IPS-NIHi7 (cell line): Measurements from ENCODE around the gene ARPP19.
A peak's percentile ranks its signal among the peaks of the same experiment; 100 is the strongest.
"Not testable (repeated sequence)": the region's sequence is repeated elsewhere in the genome, so short reads cannot be mapped to it uniquely, and the experiment has no call there.

Experiments
- DNase-seq: peaks from one replicate; pipeline ENCODE4 v3.0.0; 2012; ENCODE audit warnings: mixed read lengths; ENCODE audit errors: extremely low spot score

ARPP19 gene, protein sequence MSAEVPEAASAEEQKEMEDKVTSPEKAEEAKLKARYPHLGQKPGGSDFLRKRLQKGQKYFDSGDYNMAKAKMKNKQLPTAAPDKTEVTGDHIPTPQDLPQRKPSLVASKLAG

DNA sequence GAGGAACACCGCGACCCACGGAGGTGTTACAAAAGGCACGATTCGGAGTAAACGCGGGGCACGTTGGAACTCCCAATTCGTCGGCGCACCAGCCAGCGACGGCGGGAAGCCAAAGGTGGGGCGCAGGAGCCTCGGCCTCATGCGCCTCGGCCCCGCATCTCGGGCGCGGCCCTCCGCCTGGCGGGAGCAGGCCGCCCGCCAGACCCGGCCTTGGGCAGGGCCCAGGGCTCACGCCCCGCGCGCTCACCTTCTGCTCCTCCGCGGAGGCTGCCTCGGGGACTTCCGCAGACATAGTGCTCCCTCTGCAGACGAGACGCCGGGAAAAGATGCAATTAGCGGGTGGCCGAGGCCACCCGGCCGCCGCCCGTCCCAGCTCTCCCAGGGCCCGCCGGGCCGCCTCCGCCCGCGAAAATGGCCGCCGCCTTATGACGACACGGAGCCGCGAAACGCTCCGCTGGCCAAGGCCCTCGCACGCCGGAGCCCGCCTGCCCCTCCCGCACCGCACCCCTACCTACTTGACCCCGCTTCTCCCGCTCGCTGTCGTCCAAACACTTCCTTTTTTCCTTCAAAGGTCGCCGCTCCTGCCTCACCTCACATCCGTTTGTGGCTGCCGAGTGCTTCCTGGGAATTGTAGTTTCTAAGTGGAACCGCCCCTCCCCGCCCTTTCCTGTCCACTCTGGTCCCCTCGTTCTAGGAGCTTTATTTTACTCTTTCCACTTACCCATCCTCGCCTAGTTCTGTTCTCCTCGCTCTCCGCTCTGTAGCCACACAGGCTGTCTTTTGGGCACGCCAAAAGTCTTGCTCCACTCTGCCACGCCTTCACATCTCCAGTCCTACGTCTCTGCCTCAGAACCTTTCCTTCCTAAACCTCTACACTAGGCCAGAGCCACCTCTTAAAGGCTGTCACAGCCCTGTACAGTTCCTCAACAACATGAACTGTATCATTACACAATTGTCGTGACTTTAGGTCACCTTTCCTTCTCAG is at the start of gene ARPP19:
Gene ARPP19 (minus strand): TSS at position 430 of the 985 bp plus-strand sequence. CDS start 138 bp downstream, at position 292.
- peak; percentile 98 for DNase-seq

DNA sequence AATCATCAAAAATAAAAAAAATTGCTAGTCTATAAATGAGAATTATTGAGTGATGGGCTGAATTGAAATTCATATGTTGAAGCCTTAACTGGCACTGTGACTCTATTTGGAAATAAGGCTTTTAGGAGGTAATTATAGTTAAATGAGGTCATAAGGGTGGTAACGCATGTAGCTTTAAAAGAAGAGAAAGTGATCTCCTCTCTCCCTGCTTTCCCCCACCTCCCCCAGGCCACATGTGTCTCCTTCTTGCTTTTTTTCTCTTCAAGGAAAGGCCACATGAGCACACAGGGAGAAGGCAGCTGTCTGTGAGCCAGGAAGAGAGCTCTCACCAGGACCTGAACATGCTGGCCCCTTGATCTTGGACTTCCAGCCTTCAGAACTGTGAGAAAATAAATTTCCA is 48.2 kb upstream of the ARPP19 start:
- DNase-seq, result no peak

DNA sequence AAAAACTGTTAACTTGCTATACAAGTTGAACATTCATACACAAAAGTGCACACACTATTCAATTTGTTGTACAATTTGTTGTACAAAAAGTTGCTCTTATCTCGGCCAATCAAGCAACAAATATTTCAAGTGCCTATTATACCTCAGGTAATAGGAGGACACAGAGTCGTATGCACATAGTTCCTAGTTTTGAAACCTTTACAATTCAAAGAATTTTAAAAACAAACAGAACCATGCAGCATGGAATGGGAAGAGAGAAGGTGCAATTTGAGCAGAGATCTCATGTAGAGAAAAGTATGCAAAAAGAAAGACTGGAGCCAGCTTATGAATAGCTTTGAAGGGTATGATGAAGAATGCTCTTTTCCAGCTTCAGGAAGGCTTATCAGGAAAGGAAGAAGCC is 46.5 kb upstream of the ARPP19 start:
- no peak for DNase-seq

DNA sequence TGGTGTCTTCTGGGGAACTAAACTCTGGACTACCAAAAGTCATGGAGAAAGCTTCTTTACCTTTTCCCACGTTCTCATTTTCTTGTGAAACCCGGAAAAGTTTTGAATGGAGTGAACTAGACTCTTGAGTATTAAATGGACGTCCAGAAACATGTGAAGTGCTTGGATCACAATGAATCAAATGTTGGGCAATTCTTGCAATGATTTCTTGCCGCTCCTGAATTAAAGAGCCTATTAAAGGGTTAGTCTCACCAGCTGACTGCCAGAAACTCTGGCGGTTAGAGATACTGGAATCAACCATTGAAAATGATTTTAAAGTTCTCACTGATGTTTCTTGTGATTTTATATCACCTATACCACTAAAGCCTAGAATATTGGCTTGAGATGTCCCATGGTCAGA is 40.8 kb upstream of the ARPP19 start:
- no peak for DNase-seq

DNA sequence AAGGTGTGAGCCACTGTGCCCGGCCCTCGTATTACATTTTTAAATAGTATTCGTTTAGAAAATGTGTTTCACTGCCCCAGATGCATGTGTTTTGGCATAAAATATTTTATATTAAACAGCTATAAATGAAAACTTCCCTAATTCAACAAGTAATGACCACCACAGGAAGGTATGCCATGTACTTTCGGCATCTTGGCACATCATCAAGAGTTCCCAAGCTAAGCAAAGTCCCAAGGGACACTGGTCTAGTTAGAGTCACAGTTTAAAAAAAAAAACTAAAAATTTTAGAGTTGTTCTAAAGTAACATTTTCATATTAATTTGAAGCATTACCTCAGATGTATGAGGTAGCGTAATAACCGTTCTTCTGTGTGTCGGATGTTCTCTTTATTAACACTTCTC is 15.6 kb upstream of the ARPP19 start:
- no peak for DNase-seq

DNA sequence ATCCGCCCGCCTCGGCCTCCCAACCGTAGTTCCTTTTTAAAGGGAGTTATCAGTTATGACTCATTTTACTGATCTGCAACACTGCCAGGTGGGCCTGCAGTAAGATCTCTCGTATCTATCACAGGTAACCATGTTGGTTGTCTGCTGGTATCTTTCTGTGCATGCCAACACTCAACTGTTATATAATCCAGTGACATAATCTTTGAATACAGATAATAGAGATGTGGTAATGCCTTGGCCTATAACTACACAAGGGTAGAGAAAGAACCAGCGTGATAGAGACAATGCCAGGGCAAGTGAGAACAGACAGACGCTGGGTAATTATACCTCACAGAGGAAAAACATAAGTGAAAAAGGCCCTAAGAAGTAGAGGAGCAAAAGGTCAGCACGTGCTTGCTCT is 11.0 kb upstream of the ARPP19 start:
- no peak for DNase-seq

DNA sequence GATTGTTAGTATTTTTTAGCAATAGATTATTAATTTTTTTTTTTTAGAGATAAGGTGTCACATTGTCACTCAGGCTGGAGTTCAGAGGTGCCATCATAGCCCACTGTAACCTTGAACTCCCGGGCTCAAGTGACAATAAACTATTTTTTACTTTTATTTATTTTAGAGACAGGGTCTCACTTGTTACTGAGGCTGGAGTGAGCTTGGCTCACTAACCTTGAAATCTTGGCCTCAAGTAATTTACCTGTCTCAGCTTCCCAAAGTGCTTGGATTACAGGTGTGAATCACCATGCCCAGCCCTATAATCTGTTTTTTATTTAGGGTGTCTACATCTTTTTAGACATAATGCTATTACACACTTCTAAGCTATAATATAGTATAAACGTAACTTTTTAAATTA is 7.9 kb upstream of the ARPP19 start:
- no peak for DNase-seq

DNA sequence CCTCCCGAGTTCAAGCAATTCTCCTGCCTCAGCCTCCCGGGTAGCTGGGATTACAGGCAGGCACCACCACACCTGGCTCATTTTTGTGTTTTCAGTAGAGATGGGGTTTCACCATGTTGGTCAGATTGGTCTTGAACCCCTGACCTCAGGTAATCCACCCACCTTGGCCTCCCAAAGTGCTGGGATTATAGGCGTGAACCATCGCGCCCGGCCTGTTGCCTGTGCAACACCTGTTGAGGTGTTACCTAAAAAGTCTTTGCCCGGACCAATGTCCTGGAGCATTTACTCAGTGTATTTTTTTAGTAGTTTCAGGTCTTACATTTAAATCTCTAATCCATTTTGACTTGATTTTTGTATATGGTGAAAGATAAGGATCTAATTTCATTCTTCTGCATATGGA is 6.7 kb upstream of the ARPP19 start:
- not testable (repeated sequence) for DNase-seq

DNA sequence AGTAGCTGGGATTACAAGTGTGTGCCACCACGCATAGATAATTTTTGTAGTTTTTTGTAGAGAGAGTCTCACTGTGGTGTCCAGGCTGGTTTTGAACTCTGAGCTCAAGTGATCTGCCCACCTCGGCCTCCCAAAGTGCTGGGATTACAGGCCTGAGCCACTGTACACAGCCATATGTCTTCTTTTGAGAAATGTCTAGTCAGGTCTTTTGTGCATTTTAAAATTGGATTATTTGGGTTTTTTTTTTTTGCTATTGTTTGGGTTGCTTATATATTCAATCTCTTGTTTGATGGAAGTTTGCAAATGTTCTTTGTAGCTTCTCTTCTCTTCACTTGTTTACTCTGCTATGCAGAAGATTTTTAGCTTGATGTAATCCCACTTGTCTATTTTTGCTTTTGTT is 6.2 kb upstream of the ARPP19 start:
- no peak for DNase-seq

DNA sequence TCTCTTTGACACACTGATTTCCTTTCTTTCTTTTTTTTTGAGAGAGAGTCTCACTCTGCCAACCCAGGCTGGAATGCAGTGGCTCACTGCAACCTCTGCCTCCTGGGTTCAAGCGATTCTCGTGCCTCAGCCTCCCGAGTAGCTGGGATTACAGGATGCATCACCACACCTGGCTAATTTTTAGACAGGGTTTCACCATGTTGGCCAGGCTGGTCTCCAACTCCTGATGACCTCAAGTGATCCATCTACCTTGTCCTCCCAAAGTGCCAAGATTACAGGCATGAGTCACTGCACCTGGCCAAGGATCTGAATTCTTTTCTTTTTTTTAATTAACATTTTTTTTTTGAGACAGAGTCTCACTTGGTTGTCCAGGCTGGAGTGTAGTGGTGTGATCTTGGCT is 5.8 kb upstream of the ARPP19 start:
- not testable (repeated sequence) for DNase-seq

DNA sequence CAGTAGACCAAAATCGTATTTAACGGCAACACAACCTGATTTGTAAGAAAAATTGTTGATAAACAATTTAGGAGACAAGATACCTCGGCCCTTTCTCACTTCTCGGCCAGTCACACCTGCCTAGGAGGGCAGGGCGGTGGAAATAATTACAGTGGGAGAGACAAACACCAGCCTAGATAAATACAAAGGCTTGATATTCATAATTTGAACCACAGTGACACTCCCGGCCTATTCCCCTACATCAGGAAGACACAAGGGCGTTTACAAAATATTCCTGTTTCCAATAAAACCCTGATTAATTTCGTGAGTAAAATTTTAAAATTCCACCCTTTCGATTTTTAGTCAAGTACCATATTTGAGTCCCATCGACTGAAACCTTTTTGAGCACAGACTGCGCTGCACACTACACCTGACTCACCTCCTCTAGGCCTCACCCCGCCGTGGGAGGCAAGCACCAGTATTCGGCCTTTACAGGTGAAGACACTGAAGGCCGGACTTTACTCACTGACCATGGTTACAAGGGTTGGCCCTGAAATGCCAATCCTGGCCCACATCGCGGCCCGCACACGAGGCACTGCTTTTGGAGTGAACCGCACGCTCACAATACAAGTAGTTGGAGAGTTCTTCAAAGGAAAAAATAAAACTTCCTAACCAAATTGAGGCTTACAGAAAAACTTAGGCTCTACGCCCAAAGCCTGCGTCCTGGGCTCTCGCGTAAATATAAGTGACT is 794 bp downstream of the ARPP19 start:
- peak; percentile 17 for DNase-seq

DNA sequence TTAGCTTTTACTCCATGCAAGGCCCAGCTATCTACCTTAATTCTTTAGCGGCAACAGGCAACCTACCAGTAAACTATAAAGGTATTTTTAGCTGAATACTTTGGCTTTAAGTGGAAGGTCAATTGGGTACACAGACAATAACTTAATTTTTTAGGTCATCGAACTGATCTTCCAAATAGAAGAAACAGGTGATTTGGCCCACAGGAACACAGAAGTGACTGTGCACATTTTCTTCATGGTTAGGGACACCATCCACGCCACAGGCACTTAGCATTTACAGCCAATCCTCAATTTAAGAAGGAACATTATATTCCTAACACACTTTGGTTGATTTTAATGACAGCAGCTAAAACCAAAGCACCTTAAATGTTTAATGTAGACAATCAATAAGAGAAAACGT is 1.9 kb downstream of the ARPP19 start:
- no peak for DNase-seq

DNA sequence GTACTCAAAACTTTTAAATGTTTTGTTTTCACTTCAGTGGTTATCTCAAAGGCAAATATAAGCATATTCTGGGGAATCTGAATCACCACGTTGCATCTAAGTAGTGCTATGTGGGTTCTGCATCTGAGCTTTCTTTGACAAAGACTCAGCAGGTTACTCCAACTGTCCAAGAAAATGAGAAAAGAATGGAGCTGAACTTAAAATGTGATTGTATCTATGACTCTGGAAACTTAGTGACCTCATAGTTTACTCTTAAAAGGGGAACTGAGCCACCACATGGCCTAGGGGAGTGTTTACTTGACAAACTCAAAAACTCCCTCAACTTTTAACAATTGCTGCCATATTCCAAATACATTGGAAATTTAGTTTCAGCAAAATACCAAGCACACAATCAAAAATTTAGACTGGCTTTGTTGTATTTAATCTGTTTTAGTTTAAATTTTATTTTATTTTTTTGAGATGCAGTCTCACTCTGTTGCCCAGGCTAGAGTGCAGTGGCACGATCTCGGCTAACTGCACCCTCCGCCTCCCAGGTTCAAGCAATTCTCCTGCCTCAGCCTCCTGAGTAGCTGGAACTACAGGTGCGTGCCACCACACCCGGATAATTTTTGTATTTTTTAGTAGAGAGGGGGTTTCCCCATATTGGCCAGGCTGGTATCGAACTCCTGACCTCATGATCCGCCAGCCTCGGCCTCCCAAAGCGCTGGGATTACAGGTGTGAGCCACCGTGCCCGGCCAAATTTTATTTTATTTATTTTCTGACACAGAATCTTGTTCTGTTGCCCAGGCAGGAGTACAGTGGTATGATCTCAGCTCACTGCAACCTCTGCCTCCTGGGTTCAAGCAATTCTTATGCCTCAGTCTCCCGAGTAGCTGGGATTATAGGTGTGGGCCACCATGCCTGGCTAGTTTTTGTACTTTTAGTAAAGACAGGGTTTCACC is 3.1 kb downstream of the ARPP19 start:
- DNase-seq, result not testable (repeated sequence)

DNA sequence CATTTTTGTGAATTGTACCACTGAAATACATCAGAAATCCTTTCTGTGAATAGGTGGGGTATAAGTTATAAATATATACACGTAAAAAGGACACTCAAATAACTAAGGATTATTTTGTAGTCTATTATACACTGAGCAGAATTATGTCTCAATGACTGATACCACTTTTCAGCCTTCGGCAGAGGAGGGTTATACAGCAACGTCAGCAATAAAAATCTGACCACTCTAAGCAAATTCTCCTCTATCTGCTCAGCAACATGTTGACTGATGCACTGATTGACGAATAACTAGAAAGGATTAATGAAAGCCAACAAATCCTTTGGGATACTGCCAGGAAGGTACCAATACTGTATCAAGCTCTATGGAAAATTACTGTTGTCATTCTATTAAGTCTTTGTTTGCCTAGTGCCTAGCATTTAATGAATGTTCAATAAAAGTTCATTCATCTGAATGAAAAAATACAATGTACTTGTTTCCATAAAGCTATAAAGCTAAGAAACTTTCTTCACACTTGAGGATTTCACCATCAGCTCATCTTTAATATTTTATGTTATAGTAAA is 5.2 kb downstream of the ARPP19 start:
- DNase-seq, result no peak

DNA sequence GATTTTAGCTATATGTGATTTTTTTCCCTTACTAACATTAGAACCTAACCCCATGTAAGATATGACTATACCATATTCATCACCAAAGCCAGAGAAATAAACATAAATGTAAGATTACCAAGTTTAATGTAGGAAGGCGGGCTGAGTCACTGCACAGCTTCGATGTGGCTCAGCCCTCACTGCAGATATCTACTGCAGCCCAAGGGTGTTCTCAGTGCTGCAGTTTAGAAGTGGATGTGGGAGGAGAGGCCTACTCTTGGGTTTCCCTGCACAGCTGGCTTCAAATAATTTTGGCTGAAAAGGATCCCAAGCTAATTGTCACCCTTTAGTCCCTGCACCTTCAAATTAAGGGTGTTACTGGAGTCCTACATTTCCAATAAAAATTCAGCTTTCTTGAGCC is 9.3 kb downstream of the ARPP19 start:
- DNase-seq, result no peak

DNA sequence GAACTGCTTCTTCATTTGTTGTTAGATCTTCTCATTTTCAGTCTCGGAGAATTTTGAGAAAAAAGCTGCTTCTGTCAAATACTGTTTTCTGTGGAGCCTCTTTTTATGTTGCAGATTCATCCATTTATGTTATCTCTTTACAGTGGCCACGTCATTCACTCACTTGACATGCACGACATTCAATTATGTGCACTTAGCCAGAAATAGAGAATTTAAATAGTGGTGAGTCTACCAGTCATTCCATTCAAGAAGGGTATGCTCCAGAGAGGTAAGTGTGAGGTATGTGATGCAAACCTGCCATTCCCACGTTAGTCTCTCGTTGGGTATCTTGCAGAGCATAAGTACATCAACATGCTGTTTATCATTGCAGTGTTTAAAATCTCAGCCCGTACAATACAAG is 9.8 kb downstream of the ARPP19 start:
- DNase-seq, result no peak

DNA sequence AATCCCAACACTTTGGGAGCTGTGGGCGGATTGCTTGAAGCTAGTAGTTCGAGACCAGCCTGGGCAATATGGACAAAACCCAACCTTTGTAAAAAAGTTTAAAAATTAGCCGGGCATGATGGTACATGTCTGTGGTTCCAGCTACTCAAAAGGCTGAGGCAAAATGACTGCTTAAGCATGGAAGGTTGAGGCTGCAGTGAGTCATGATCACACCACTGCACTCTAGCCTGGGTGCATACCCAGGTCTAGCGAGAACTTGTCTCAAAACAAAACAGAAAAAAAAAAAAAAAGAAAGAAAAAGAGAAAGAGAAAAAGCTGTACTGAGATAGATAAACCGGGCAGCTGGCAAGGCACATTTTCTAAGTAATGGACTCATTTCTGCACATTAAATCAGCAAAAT is 10.6 kb downstream of the ARPP19 start:
- DNase-seq, result no peak

DNA sequence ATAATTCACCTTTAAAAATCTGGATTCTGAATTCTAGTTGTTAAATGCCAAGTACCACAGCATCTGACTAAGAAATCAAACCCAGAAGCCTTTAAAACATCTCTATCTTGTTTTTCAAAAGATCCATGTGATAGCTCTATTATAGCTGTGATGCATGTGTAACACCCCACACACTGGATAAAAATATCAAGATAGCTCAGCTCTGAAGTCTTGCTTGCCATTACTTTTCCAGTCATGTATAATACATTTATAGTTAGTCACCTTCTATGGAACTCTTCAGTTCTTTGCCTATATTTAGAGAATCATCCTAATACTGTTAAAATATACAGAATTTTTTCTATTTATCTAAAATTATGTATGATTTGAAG is 11.6 kb downstream of the ARPP19 start:
- no peak for DNase-seq

DNA sequence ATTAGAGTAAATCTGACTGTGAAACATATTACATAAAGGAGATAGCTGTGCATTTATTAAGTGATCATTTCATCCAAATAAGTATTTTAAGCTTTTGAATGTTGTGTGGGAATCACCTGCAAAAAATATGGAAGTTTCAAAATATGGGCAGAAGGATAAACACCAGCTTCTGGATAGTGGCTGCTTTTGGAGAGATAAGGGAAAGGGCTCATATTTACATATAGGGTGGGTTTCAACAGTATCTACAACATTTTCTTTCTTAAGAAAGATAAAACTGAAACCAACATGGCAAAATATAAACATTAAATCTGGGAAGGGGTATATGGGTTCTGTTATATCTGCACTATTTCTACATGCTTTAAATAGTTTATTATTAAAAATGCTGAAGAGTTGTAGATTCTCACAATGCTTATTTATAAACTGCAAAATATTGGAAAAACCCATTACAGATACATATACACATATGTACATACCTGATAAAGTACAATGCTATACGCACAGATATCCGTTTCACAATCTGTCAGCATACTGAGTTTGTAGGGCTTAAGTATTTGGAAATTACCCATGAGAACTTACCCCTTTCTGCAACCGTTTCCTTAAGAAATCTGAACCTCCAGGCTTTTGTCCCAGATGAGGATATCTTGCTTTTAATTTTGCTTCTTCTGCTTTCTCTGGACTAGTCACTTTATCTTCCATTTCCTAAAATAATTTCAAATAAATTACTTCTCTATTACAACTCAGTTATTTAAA is 12.1 kb downstream of the ARPP19 start:
- DNase-seq, result no peak

DNA sequence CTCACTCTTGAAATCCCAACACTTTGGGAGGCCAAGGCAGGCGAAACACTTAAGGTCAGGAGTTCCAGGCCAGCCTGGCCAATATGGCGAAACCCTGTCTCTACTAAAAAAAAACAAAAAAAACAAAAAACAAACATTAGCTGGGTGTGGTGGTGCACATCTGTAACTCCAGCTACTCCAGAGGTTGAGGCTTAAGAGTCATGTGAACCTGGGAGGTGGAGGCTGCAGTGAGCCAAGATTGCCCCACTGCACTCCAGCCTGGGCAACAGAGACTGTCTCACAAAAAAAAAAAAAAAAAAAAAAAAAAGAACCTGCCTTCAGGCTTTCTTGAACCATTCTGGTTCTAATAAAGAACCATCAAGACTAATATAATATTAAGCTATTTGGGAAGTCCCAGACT is 16.5 kb downstream of the ARPP19 start:
- DNase-seq, result no peak

DNA sequence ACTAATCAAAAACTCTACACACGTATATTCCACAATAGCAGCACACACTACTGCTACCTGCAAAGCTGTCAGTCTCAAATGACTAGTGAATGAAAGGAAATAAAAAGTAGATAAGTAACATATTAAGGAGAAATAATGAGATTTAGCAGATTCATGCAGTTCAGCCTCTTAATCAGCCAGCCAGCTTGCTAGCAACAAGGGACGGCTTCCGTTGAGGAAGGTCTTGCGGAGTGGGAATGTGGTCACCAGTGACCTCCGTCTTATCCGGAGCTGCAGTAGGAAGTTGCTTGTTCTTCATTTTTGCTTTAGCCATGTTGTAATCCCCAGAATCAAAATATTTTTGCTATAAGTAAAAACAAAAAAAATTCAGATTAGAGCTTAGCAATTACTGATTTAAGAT is 17.1 kb downstream of the ARPP19 start:
- no peak for DNase-seq
